Kidney epithelial cell (primary cell): Measurements from ENCODE around the gene CASP1. TPM values are rescaled to one million over a fixed set of nuclear protein-coding genes. Genes with fewer than 3 reads are reported as not detected.

Experiments used
- DNase-seq: peaks from one replicate; pipeline ENCODE4 v3.0.0-alpha.2; 2010; ENCODE audit warnings: low read depth
- H3K27me3 ChIP-seq: 2 replicates; pipeline ENCODE4 v1.6.0; 2011; ENCODE audit warnings: low read length; ENCODE audit not compliant: control insufficient read depth, insufficient read depth
- H3K36me3 ChIP-seq: 2 replicates; pipeline ENCODE4 v1.5.1; 2011; ENCODE audit warnings: low read length; ENCODE audit not compliant: control insufficient read depth, insufficient read depth
- H3K4me3 ChIP-seq: 2 replicates; pipeline ENCODE4 v1.5.1; 2011; ENCODE audit warnings: low read depth, mild to moderate bottlenecking, control low read depth, low read length
- CTCF ChIP-seq: IDR thresholded peaks from 2 replicates; pipeline ENCODE4 v1.5.1; 2011; ENCODE audit warnings: mild to moderate bottlenecking, moderate library complexity, low read length, control low read depth, inconsistent platforms; ENCODE audit not compliant: insufficient read depth, poor library complexity, severe bottlenecking
- total RNA-seq: library from RNA; depleted of rRNA; stranded (reverse); fragments of >200 nt; gene quantifications from 2 replicates; pipeline ENCODE4 v1.2.3, GENCODE V29; 2015

The CASP1 gene
- total RNA-seq, 1 donor from 2014 or later, result 0.33 TPM

- no peaks in the 10 kb centered on the region for H3K27me3 ChIP-seq
- no peak for TF ChIP-seq CTCF
- H3K36me3 ChIP-seq, result no peaks in the 10 kb centered on the region
- no peak for DNase-seq
- no peak overlapping the region for H3K4me3 ChIP-seq
Observed at GRCh38 chr11:105000167-105000566, 34.8 kb downstream of the CASP1 start.

- Histone ChIP-seq H3K36me3 (no peaks in the 10 kb centered on the region), H3K4me3 (no peak overlapping the region), H3K27me3 (no peaks in the 10 kb centered on the region)
- no peak for DNase-seq
- TF ChIP-seq CTCF, result no peak
Observed at GRCh38 chr11:104999721-105000120, 35.2 kb downstream of the CASP1 start.

- TF ChIP-seq CTCF, result no peak
- no peaks in the 10 kb centered on the region for H3K27me3 ChIP-seq
- H3K36me3 ChIP-seq, result no peaks in the 10 kb centered on the region
- no peak for DNase-seq
- H3K4me3 ChIP-seq, result no peak overlapping the region
Observed at GRCh38 chr11:104997288-104997687, 37.7 kb downstream of the CASP1 start.

GRCh38 chr11:104995001-104995408 is 39.9 kb downstream of the CASP1 start:
- no peak for TF ChIP-seq CTCF
- Histone ChIP-seq H3K36me3 (no peaks in the 10 kb centered on the region), H3K4me3 (no peak overlapping the region), H3K27me3 (no peaks in the 10 kb centered on the region)
- DNase-seq, result no peak

- Histone ChIP-seq H3K36me3 (no peaks in the 10 kb centered on the region), H3K4me3 (no peak overlapping the region), H3K27me3 (no peaks in the 10 kb centered on the region)
- TF ChIP-seq CTCF, result no peak
- DNase-seq, result no peak
Observed at GRCh38 chr11:104992781-104993180, 42.2 kb downstream of the CASP1 start.

GRCh38 chr11:104991994-104992393 is 43.0 kb downstream of the CASP1 start:
- H3K27me3 ChIP-seq, result no peaks in the 10 kb centered on the region
- H3K36me3 ChIP-seq, result no peaks in the 10 kb centered on the region
- H3K4me3 ChIP-seq, result no peak overlapping the region
- TF ChIP-seq CTCF, result no peak
- DNase-seq, result no peak
